GM19043 (cell line): ENCODE results near the gene HMCN1.
"Not testable (repeated sequence)": the region's sequence is repeated elsewhere in the genome, so short reads cannot be mapped to it uniquely, and the experiment has no call there.

Experiments used
- ATAC-seq: cut with Tn5 transposase; IDR thresholded peaks from one replicate; pipeline ENCODE4 v1.9.1; 2021; ENCODE audit warnings: low read depth; ENCODE audit not compliant: unreplicated experiment

Gene HMCN1

GRCh38 chr1:186179231-186179630 is 445.0 kb downstream of the HMCN1 start:
- ATAC-seq = no peak

- peak; percentile 38 for ATAC-seq
Measured at GRCh38 chr1:186183219-186183618, 449.0 kb downstream of the HMCN1 start.

GRCh38 chr1:186183970-186184628 is 449.9 kb downstream of the HMCN1 start:
- ATAC-seq = peak; percentile 65

GRCh38 chr1:186186251-186186650 is 452.1 kb downstream of the HMCN1 start:
- ATAC-seq = not testable (repeated sequence)

- ATAC-seq = peak; percentile 43
Measured at GRCh38 chr1:186187601-186188000, 453.4 kb downstream of the HMCN1 start.

- no peak for ATAC-seq
Measured at GRCh38 chr1:186188004-186188539, 453.9 kb downstream of the HMCN1 start.

GRCh38 chr1:186188736-186189135 is 454.5 kb downstream of the HMCN1 start:
- no peak for ATAC-seq

- ATAC-seq = no peak
Measured at GRCh38 chr1:186189156-186189555, 455.0 kb downstream of the HMCN1 start.

- no peak for ATAC-seq
Measured at GRCh38 chr1:186191511-186191910, 457.3 kb downstream of the HMCN1 start.

GRCh38 chr1:186193224-186193623 is 459.0 kb downstream of the HMCN1 start:
- ATAC-seq = no peak

- ATAC-seq = peak; percentile 88
Measured at GRCh38 chr1:186194107-186194756, 460.0 kb downstream of the HMCN1 start.

- ATAC-seq = no peak
Measured at GRCh38 chr1:186195377-186195931, 461.3 kb downstream of the HMCN1 start.

- no peak for ATAC-seq
Measured at GRCh38 chr1:186202271-186202764, 468.1 kb downstream of the HMCN1 start.

- no peak for ATAC-seq
Measured at GRCh38 chr1:186202776-186203175, 468.6 kb downstream of the HMCN1 start.

GRCh38 chr1:186206048-186206570 is 471.9 kb downstream of the HMCN1 start:
- no peak for ATAC-seq

GRCh38 chr1:186207391-186208085 is 473.3 kb downstream of the HMCN1 start:
- no peak for ATAC-seq

- no peak for ATAC-seq
Measured at GRCh38 chr1:186208405-186209129, 474.4 kb downstream of the HMCN1 start.

GRCh38 chr1:186210258-186210657 is 476.1 kb downstream of the HMCN1 start:
- no peak for ATAC-seq

GRCh38 chr1:186211583-186211982 is 477.4 kb downstream of the HMCN1 start:
- ATAC-seq = not testable (repeated sequence)
